PC-9 (cell line): ENCODE data around the gene LBP. TPM values are rescaled to one million over a fixed set of nuclear protein-coding genes. Genes with fewer than 3 reads are reported as not detected.
"Not testable (repeated sequence)": the region's sequence is repeated elsewhere in the genome, so short reads cannot be mapped to it uniquely, and the experiment has no call there.

Experiments used
- BruUV-seq: library from RNA; stranded (reverse); fragments of 400-500 nt; replicated peaks from 2 replicates; lab custom pipeline; 2021; lab: Mats Ljungman, UMichigan
- CTCF ChIA-PET: fragments of 300-600 bp; sonication (Branson Sonifier 250); formaldehyde crosslinking; loops from one replicate; lab custom pipeline; 2022; ENCODE audit warnings: antibody characterized with exemption; lab: Charles Lee
- POLR2A ChIA-PET: fragments of 300-600 bp; sonication (Branson Sonifier 250); formaldehyde crosslinking; loops from one replicate; lab custom pipeline; 2022; ENCODE audit warnings: antibody characterized with exemption; ENCODE audit not compliant: unreplicated experiment; lab: Charles Lee
- DNase-seq, 2 experiments: peaks; one replicate each; pipeline versions ENCODE4 v3.0.0 to v3.0.0-alpha.2; 2015 to 2022; ENCODE audit warnings: mixed read lengths in 1 of 2
- H2AFZ ChIP-seq: fragments of 200-600 bp; sonication (generic); 2 replicates; pipeline ENCODE4 v1.8.1; 2017; ENCODE audit warnings: antibody characterized with exemption
- H3F3A ChIP-seq: fragments of 200-600 bp; sonication (generic); 2 replicates; pipeline ENCODE4 v1.8.1; 2017; ENCODE audit warnings: antibody characterized with exemption, mild to moderate bottlenecking, low read depth; ENCODE audit not compliant: insufficient read depth
- H3K27ac ChIP-seq: fragments of 200-600 bp; sonication (generic); 2 replicates; pipeline ENCODE4 v1.6.1; 2016; ENCODE audit warnings: mixed run types
- H3K27me3 ChIP-seq: fragments of 200-600 bp; sonication (generic); 2 replicates; pipeline ENCODE4 v1.6.1; 2016; ENCODE audit warnings: low read depth, mixed run types; ENCODE audit not compliant: insufficient read depth
- H3K36me3 ChIP-seq: fragments of 200-600 bp; sonication (generic); 2 replicates; pipeline ENCODE4 v1.6.1; 2016; ENCODE audit warnings: low read depth, mixed run types
- H3K4me1 ChIP-seq: fragments of 200-600 bp; sonication (generic); replicated peaks from 2 replicates; pipeline ENCODE4 v1.6.1; 2016; ENCODE audit warnings: mixed run types; ENCODE audit not compliant: insufficient read depth
- H3K4me2 ChIP-seq: fragments of 200-600 bp; sonication (generic); 2 replicates; pipeline ENCODE4 v1.6.1; 2017; ENCODE audit warnings: mixed run types
- H3K4me3 ChIP-seq: fragments of 200-600 bp; sonication (generic); 2 replicates; pipeline ENCODE4 v1.6.1; 2016; ENCODE audit warnings: mixed run types
- H3K79me2 ChIP-seq: fragments of 200-600 bp; sonication (generic); 2 replicates; pipeline ENCODE4 v1.6.1; 2017; ENCODE audit warnings: low read depth, mixed run types
- H3K9me2 ChIP-seq: fragments of 200-600 bp; sonication (generic); 2 replicates; pipeline ENCODE4 v1.8.1; 2017; ENCODE audit warnings: mild to moderate bottlenecking; ENCODE audit not compliant: insufficient read depth
- H3K9me3 ChIP-seq: fragments of 200-600 bp; sonication (generic); 2 replicates; pipeline ENCODE4 v1.8.1; 2016; ENCODE audit warnings: low read depth; ENCODE audit not compliant: insufficient read depth
- H4K20me1 ChIP-seq: fragments of 200-600 bp; sonication (generic); 2 replicates; pipeline ENCODE4 v1.8.1; 2017; ENCODE audit not compliant: insufficient read depth
- CTCF ChIP-seq: fragments of 200-600 bp; sonication (generic); conservative IDR thresholded peaks from 2 replicates; pipeline ENCODE4 v1.6.1; 2017; ENCODE audit warnings: mixed run types, antibody characterized with exemption, mild to moderate bottlenecking, moderate library complexity
- EZH2 ChIP-seq: fragments of 200-600 bp; sonication (generic); IDR thresholded peaks from 2 replicates; pipeline ENCODE4 v1.8.0; 2017; ENCODE audit warnings: antibody characterized with exemption, low read depth
- intact Hi-C: fragments of 100-400 bp; cut with micrococcal nuclease; formaldehyde crosslinking; loops from one replicate; pipeline ENCODE4 v1.10.0; 2022; ENCODE audit not compliant: unreplicated experiment
- total RNA-seq: library from RNA; stranded (reverse); gene quantifications from 2 replicates; pipeline ENCODE4 v1.2.3, GENCODE V29; 2021

LBP gene
- total RNA-seq, 1 experiment from 2014 or later, result not detected

- no peak overlapping the region for H3K4me2 ChIP-seq
- H3K4me1 ChIP-seq, result no peaks in the 10 kb centered on the region
- TF ChIP-seq CTCF, result no peak
- TF ChIP-seq EZH2, result no peak
- H4K20me1 ChIP-seq, result no peaks in the 10 kb centered on the region
- intact Hi-C loops, result no loop called here
- H3K9me3 ChIP-seq, result no peaks in the 10 kb centered on the region
- CTCF ChIA-PET, result no interaction called here
- POLR2A ChIA-PET, result no interaction called here
- H3K27ac ChIP-seq, result no peak overlapping the region
- H2AFZ ChIP-seq, result no peak overlapping the region
- no peak for DNase-seq
- H3K4me3 ChIP-seq, result no peak overlapping the region
- no peaks in the 10 kb centered on the region for H3K36me3 ChIP-seq
- H3K79me2 ChIP-seq, result no peaks in the 10 kb centered on the region
- peaks cover 42% of the 10 kb centered on the region for H3K27me3 ChIP-seq
- H3K9me2 ChIP-seq, result no peaks in the 10 kb centered on the region
- BruUV-seq, result no TSS peak
- H3F3A ChIP-seq, result no peaks in the 10 kb centered on the region
Observed at GRCh38 chr20:38311491-38311890, 34.8 kb upstream of the LBP start.

GRCh38 chr20:38313676-38314075, 32.6 kb upstream of the LBP start:
- Histone ChIP-seq H3K36me3 (no peaks in the 10 kb centered on the region), H3K27ac (no peak overlapping the region), H3K9me2 (no peaks in the 10 kb centered on the region), H3F3A (no peaks in the 10 kb centered on the region), H3K79me2 (no peaks in the 10 kb centered on the region), H3K27me3 (peaks cover 52% of the 10 kb centered on the region), H4K20me1 (no peaks in the 10 kb centered on the region), H3K4me2 (no peak overlapping the region), H2AFZ (no peak overlapping the region), H3K4me3 (no peak overlapping the region), H3K4me1 (no peaks in the 10 kb centered on the region), H3K9me3 (no peaks in the 10 kb centered on the region)
- no peak for DNase-seq
- intact Hi-C loops, result no loop called here
- ChIA-PET POLR2A (no interaction called here), CTCF (no interaction called here)
- no TSS peak for BruUV-seq
- no peak for TF ChIP-seq EZH2
- TF ChIP-seq CTCF, result no peak

- intact Hi-C loops, result not testable (repeated sequence)
Observed at GRCh38 chr20:38314350-38314749, 31.9 kb upstream of the LBP start.

GRCh38 chr20:38315290-38315966, 30.9 kb upstream of the LBP start:
- Histone ChIP-seq H3K27ac (no peak overlapping the region), H3K4me2 (no peak overlapping the region), H3K9me3 (no peaks in the 10 kb centered on the region), H3K9me2 (no peaks in the 10 kb centered on the region), H3K36me3 (no peaks in the 10 kb centered on the region), H3K4me3 (no peak overlapping the region), H3K79me2 (no peaks in the 10 kb centered on the region), H3F3A (no peaks in the 10 kb centered on the region), H2AFZ (no peak overlapping the region), H4K20me1 (no peaks in the 10 kb centered on the region), H3K4me1 (no peaks in the 10 kb centered on the region), H3K27me3 (peaks cover 44% of the 10 kb centered on the region)
- ChIA-PET CTCF (no interaction called here), POLR2A (no interaction called here)
- intact Hi-C loops, result no loop called here
- no peak for TF ChIP-seq CTCF
- no peak for TF ChIP-seq EZH2
- BruUV-seq, result no TSS peak
- no peak for DNase-seq

More at GRCh38 chr20:38314350-38314749, 31.9 kb upstream of the LBP start:
- H2AFZ ChIP-seq, H3K79me2 ChIP-seq, POLR2A ChIA-PET, H3K4me3 ChIP-seq, H3K36me3 ChIP-seq, H4K20me1 ChIP-seq, H3K9me3 ChIP-seq, H3K27ac ChIP-seq, CTCF ChIA-PET, H3F3A ChIP-seq, H3K4me2 ChIP-seq, H3K4me1 ChIP-seq, BruUV-seq, DNase-seq, H3K9me2 ChIP-seq: not testable (repeated sequence)
- peaks cover 49% of the 10 kb centered on the region for H3K27me3 ChIP-seq
